ENCODE measurements around the gene TPRA1.
"Not testable (repeated sequence)": the region's sequence is repeated elsewhere in the genome, so short reads cannot be mapped to it uniquely, and the experiment has no call there.

The TPRA1 gene

DNA sequence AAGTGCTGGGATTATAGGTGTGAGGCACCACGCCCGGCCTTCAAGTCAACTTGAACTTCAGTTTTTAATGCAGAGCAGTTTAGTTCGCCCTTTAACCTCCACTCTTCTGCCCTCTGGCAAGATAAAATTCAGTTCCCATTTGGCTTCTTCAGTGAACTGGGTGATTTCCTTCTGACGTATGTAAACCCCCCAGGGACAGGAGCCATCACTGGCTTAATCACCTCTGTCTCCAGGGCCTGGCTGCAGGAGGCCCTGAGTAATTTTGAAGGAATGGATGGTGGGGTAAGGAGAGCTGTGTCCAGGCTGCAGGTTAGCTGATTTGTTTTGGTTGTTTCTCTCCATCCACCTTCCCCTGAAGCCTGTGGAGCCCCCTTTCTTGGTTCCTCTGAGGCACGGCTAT, 19.6 kb upstream of the TPRA1 start:
- no peak overlapping the region for H3K4me3 ChIP-seq (ENCODE audit: low read length)
- no peaks in the 10 kb centered on the region for H3K4me1 ChIP-seq (ENCODE audit: insufficient read depth, low read length)
- no peaks in the 10 kb centered on the region for H3K9me3 ChIP-seq (ENCODE audit: low read length)
- peaks cover 91% of the 10 kb centered on the region for H3K36me3 ChIP-seq (ENCODE audit: insufficient read depth, low read length)
- no peak overlapping the region for H2AFZ ChIP-seq (ENCODE audit: low read depth, low read length)
- H3K27me3 ChIP-seq (ENCODE audit: insufficient read depth, low read length) = no peaks in the 10 kb centered on the region

DNA sequence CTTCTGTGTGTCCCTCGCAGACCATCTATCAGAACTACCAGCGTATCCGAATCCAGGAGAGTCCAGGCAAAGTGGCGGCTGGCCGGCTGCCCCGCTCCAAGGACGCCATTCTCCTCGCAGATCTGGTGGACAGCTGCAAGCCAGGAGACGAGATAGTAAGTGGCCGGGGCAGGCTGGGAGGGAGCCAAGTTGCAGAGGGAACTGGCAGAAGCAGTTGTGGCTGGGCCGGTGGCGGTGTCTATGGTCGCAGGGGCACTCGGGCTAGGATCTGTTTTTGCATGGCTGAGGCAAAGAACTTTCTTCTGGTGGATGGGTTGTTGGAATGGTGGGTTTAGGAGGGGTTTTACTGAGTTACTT, 17.8 kb upstream of the TPRA1 start:
- no peaks in the 10 kb centered on the region for H3K4me1 ChIP-seq (ENCODE audit: insufficient read depth, low read length)
- peaks cover 90% of the 10 kb centered on the region for H3K36me3 ChIP-seq (ENCODE audit: insufficient read depth, low read length)
- H2AFZ ChIP-seq (ENCODE audit: low read depth, low read length) = no peak overlapping the region
- H3K9me3 ChIP-seq (ENCODE audit: low read length) = no peaks in the 10 kb centered on the region
- H3K27me3 ChIP-seq (ENCODE audit: insufficient read depth, low read length) = no peaks in the 10 kb centered on the region
- H3K4me3 ChIP-seq (ENCODE audit: low read length) = no peak overlapping the region

DNA sequence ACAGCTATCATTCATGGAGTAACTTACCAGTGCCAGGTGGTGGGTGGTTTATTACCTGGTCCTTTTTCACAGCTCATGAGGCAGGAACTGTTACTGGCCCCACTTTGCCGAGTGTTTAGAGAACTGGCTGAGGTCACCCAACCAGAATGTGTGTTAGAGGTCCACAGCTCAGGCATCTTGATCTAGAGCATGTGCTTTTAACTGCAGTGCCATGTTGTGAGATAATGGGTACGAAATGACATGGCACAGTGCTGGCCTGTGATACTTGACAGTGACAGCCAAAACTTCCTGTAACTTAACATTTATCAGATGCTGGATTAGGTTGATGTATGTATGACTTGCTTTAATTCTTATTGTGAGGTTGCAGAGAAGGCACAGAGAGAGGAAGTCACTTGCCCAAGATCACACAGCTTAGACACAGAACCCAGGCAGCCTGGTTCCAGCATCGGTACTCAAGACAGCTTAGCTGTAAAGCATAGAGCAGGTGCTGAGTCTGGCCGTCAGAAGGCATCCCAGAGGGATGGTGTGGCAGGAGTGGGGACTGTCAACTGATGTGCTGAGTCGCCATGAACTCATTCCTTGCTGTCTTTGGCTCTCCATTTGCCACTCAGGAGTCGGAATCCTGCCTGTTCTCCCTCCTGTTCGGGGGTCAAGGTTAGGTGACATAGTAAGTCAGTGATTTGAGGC, 17.3 kb upstream of the TPRA1 start:
- no peaks in the 10 kb centered on the region for H3K9me3 ChIP-seq (ENCODE audit: low read length)
- H3K27me3 ChIP-seq (ENCODE audit: insufficient read depth, low read length) = no peaks in the 10 kb centered on the region
- no peak overlapping the region for H3K4me3 ChIP-seq (ENCODE audit: low read length)
- no peak overlapping the region for H2AFZ ChIP-seq (ENCODE audit: low read depth, low read length)
- H3K4me1 ChIP-seq (ENCODE audit: insufficient read depth, low read length) = no peaks in the 10 kb centered on the region
- H3K36me3 ChIP-seq (ENCODE audit: insufficient read depth, low read length) = peaks cover 85% of the 10 kb centered on the region

DNA sequence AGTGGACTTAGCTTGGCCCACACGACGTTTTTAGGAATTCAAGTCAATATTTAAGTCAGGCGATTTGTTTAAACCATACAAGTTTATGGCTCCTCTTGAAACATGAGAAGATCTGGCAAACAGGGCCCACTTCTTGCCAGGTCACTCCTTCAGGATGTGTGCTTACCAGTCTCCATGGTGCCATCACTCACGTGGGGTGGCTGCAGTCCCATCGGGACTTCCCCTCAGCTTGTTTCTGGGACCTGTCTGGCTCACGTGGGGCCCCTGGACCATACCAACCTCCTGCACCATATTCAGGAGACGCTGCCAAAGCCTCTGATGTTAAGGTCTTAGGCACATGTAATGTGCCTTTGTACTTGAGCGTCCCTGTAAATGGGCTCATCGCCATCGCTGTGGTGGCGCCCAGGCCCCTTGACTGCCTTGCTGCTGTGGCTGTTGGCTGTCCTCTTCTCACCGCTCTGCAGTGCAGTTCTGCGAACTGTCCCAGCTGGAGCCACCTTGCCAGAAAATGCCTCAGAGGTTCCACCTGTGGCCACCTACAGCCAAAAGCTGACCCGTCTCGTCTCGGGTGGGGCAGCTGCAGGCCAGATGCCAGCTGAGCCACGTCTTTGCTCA, 16.6 kb upstream of the TPRA1 start:
- H3K4me1 ChIP-seq (ENCODE audit: insufficient read depth, low read length) = no peaks in the 10 kb centered on the region
- H3K27me3 ChIP-seq (ENCODE audit: insufficient read depth, low read length) = no peaks in the 10 kb centered on the region
- H2AFZ ChIP-seq (ENCODE audit: low read depth, low read length) = no peak overlapping the region
- no peak overlapping the region for H3K4me3 ChIP-seq (ENCODE audit: low read length)
- no peaks in the 10 kb centered on the region for H3K9me3 ChIP-seq (ENCODE audit: low read length)
- H3K36me3 ChIP-seq (ENCODE audit: insufficient read depth, low read length) = peaks cover 83% of the 10 kb centered on the region

DNA sequence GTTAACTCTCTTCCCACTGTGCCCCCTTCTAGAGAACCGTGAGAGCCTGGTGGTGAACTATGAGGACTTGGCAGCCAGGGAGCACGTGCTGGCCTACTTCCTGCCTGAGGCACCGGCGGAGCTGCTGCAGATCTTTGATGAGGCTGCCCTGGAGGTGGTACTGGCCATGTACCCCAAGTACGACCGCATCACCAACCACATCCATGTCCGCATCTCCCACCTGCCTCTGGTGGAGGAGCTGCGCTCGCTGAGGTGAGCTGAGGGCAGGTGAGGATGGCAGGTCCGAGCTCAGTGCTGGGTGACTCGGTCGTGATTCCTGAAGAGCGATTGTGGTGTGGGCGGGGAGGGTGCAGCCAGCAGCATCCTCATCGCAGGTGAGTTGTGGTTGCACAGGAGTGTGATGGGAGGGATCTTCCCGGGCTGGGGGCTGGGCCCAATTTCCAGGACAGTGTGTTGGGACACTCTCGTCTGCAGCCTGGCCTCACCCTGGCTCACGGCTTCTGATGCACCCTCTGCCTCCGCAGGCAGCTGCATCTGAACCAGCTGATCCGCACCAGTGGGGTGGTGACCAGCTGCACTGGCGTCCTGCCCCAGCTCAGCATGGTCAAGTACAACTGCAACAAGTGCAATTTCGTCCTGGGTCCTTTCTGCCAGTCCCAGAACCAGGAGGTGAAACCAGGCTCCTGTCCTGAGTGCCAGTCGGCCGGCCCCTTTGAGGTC, 15.7 kb upstream of the TPRA1 start:
- H3K36me3 ChIP-seq (ENCODE audit: insufficient read depth, low read length) = peaks cover 86% of the 10 kb centered on the region
- H3K4me1 ChIP-seq (ENCODE audit: insufficient read depth, low read length) = no peaks in the 10 kb centered on the region
- no peak overlapping the region for H2AFZ ChIP-seq (ENCODE audit: low read depth, low read length)
- no peak overlapping the region for H3K4me3 ChIP-seq (ENCODE audit: low read length)
- no peaks in the 10 kb centered on the region for H3K9me3 ChIP-seq (ENCODE audit: low read length)
- no peaks in the 10 kb centered on the region for H3K27me3 ChIP-seq (ENCODE audit: insufficient read depth, low read length)

DNA sequence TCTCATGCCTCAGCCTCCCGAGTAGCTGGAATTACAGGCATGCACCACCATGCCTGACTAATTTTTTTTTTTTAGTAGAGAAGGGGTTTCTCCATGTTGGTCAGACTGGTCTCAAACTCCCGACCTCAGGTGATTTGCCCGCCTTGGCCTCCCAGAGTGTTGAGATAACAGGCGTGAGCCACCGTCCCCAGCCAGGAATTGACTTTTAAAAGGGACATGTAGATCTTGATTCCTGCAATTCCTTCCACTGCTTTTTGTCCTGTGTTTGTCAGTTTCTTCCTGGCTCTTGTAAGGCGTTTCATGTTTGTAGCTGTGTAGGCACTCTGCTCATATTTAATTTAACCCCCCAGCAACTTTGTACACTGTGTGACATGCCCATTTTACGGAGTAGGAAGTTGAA, 15.0 kb upstream of the TPRA1 start:
- H3K4me1 ChIP-seq (ENCODE audit: insufficient read depth, low read length); H2AFZ ChIP-seq (ENCODE audit: low read depth, low read length); H3K4me3 ChIP-seq (ENCODE audit: low read length); H3K9me3 ChIP-seq (ENCODE audit: low read length); H3K27me3 ChIP-seq (ENCODE audit: insufficient read depth, low read length): not testable (repeated sequence)
- H3K36me3 ChIP-seq (ENCODE audit: insufficient read depth, low read length) = peaks cover 86% of the 10 kb centered on the region

DNA sequence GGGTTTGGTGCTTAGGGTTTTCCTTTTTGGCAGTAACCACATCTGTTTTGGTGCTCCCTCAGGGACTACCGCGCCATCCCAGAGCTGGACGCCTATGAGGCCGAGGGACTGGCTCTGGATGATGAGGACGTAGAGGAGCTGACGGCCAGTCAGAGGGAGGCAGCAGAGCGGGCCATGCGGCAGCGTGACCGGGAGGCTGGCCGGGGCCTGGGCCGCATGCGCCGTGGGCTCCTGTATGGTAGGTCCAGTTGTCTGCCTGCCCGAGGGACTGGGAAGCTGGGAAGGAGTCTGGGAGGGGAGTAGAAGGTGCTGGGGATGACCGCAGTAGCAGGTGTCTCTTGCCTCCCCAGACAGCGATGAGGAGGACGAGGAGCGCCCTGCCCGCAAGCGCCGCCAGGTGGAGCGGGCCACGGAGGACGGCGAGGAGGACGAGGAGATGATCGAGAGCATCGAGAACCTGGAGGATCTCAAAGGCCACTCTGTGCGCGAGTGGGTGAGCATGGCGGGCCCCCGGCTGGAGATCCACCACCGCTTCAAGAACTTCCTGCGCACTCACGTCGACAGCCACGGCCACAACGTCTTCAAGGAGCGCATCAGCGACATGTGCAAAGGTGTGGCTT, 14.1 kb upstream of the TPRA1 start:
- peaks cover 88% of the 10 kb centered on the region for H3K36me3 ChIP-seq (ENCODE audit: insufficient read depth, low read length)
- H3K4me1 ChIP-seq (ENCODE audit: insufficient read depth, low read length) = peaks cover 10% of the 10 kb centered on the region
- no peak overlapping the region for H2AFZ ChIP-seq (ENCODE audit: low read depth, low read length)
- H3K9me3 ChIP-seq (ENCODE audit: low read length) = no peaks in the 10 kb centered on the region
- no peaks in the 10 kb centered on the region for H3K27me3 ChIP-seq (ENCODE audit: insufficient read depth, low read length)
- no peak overlapping the region for H3K4me3 ChIP-seq (ENCODE audit: low read length)

DNA sequence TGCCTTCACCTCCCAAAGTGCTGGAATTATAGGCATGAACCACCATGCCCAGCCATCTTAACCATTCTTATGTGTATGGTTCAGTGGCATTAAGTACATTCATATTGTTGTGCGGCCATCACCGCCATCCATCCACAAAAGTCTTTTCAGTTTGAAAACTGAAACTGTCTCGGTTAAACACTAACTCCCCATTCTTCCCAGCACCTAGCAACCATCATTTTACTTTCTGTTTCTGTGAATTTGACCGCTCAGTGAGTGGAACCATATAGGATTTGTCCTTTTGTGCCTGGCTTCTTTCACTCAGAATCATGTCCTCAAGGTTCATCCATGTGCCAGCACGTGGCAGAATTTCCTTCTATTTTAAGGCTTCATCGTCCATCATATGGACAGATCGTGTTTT, 13.5 kb upstream of the TPRA1 start:
- Histone ChIP-seq H3K4me1 (ENCODE audit: insufficient read depth, low read length) (peaks cover 16% of the 10 kb centered on the region), H2AFZ (ENCODE audit: low read depth, low read length) (no peak overlapping the region), H3K36me3 (ENCODE audit: insufficient read depth, low read length) (peaks cover 86% of the 10 kb centered on the region), H3K27me3 (ENCODE audit: insufficient read depth, low read length) (no peaks in the 10 kb centered on the region), H3K4me3 (ENCODE audit: low read length) (no peak overlapping the region), H3K9me3 (ENCODE audit: low read length) (no peaks in the 10 kb centered on the region)

DNA sequence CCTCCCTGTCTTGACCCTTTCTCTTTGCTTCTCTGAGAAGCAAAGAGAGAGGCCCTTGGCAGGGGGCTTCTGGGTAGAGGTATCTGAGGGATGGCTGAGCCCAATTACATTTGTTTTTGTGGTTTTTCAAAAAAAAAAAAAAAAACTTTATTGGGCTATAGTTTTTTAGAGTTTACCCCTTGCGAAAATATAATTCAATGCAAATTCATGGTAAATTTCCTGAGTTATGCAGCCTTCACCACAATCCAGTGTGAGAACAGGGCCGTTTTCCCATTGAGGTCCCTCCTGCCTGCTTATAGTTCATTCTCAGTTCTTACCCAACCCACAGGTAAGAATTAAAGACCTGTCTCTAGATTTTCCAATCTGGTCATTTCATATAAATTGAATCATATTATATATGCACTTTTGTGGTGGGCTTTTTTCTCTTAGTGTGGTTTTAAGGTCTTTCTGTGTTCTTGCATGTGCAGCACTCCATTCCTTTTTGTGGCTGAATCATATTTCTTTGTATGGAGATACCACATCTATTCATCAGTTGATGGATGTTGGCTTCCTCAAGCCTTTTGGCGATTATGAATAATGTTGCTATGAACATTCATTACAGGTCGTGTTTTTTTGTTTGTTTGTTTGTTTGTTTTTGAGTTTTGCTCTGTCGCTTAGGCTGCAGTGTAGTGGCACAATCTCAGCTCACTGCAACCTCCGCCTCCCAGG, 10.4 kb upstream of the TPRA1 start:
- H2AFZ ChIP-seq (ENCODE audit: low read depth, low read length) = no peak overlapping the region
- H3K4me1 ChIP-seq (ENCODE audit: insufficient read depth, low read length) = peaks cover 20% of the 10 kb centered on the region
- no peaks in the 10 kb centered on the region for H3K27me3 ChIP-seq (ENCODE audit: insufficient read depth, low read length)
- H3K9me3 ChIP-seq (ENCODE audit: low read length) = no peaks in the 10 kb centered on the region
- H3K36me3 ChIP-seq (ENCODE audit: insufficient read depth, low read length) = peaks cover 54% of the 10 kb centered on the region
- H3K4me3 ChIP-seq (ENCODE audit: low read length) = no peak overlapping the region

DNA sequence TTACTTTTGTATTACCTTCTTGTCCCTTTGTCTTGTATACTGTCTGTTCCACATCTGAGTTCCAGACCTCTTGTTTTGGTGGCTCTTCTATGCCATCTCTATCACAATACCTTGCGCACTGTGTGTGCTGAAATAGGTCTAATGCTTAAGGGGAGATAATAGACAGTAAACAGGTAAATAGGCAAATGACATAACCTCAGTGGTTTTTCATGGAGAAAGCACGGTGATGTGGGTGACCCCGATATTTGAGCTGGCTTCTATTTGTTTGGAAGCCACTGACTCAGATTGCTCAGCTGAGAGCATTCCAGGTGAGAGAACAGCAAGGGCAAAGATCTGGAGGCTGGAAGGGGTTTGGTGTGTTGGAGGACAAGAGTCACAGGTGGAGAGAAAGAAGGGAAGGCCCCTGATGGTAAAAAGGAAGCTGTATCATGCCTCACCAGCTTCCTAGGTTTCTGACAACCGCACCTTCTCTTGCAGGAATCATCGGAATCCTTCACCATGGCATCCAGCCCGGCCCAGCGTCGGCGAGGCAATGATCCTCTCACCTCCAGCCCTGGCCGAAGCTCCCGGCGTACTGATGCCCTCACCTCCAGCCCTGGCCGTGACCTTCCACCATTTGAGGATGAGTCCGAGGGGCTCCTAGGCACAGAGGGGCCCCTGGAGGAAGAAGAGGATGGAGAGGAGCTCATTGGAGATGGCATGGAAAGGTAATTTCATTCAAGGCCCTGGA, 8.5 kb upstream of the TPRA1 start:
- H2AFZ ChIP-seq (ENCODE audit: low read depth, low read length) = no peak overlapping the region
- H3K27me3 ChIP-seq (ENCODE audit: insufficient read depth, low read length) = no peaks in the 10 kb centered on the region
- no peaks in the 10 kb centered on the region for H3K9me3 ChIP-seq (ENCODE audit: low read length)
- peak overlapping the region; percentile 68 for H3K4me3 ChIP-seq (ENCODE audit: low read length)
- peaks cover 20% of the 10 kb centered on the region for H3K4me1 ChIP-seq (ENCODE audit: insufficient read depth, low read length)
- peaks cover 38% of the 10 kb centered on the region for H3K36me3 ChIP-seq (ENCODE audit: insufficient read depth, low read length)

DNA sequence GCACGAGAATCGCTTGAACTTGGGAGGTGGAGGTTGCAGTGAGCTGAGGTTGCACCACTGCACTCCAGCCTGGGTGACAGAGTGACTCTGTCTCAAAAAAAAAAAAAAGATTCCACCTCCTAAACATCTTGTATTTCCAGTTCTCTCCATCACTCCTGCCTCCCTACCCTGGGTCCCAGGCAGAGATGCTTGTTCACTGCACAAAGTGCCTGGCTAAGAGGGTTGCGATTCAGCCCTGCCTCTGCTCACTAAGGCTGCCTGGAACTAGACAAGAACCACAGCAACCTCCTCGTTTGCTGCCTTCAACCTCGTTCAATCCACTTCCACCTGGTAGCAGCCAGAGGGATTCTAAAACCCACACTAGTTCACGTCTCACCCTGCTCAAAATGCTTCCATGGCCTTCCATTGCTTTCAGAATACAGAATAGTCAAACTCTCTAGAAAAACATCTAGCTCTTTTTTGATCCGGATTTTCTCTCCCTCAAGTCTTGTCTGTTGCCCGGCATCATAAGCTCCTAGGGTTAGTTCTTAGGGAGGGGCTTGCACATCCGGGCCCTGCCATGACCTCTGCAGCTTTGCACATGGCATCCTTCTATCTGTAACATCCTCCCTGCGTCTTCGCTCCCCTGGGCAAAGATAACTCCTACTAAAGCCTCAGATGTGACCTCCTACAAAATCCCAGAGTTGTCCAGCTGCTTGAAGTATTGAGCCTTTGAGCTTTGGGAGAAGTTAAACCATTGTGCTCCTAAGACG, 6.7 kb upstream of the TPRA1 start:
- Histone ChIP-seq H3K27me3 (ENCODE audit: insufficient read depth, low read length) (no peaks in the 10 kb centered on the region), H3K36me3 (ENCODE audit: insufficient read depth, low read length) (peaks cover 27% of the 10 kb centered on the region), H3K4me1 (ENCODE audit: insufficient read depth, low read length) (peaks cover 20% of the 10 kb centered on the region), H3K9me3 (ENCODE audit: low read length) (no peaks in the 10 kb centered on the region), H2AFZ (ENCODE audit: low read depth, low read length) (no peak overlapping the region), H3K4me3 (ENCODE audit: low read length) (no peak overlapping the region)

DNA sequence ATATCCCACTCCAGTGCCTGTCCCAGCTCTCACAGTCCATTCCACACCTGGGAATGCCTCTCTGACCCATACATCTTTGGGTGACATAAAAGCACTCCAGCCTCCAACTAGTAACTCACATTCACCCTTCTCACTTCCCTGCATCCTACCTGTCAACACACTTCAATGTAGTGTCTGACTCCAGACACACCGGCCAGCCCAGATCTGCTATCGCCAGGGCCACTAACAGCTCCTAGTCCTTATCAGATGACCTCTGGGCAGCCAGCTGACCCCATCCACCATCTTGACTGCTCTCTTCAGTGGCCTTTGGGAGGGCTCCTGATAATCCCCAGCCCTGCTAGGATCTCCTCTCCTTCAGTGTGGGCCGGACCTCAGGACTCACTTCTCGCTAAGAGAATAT, 4.8 kb upstream of the TPRA1 start:
- H3K36me3 ChIP-seq (ENCODE audit: insufficient read depth, low read length) = peaks cover 10% of the 10 kb centered on the region
- no peaks in the 10 kb centered on the region for H3K9me3 ChIP-seq (ENCODE audit: low read length)
- H3K4me3 ChIP-seq (ENCODE audit: low read length) = no peak overlapping the region
- no peaks in the 10 kb centered on the region for H3K27me3 ChIP-seq (ENCODE audit: insufficient read depth, low read length)
- peaks cover 23% of the 10 kb centered on the region for H3K4me1 ChIP-seq (ENCODE audit: insufficient read depth, low read length)
- H2AFZ ChIP-seq (ENCODE audit: low read depth, low read length) = no peak overlapping the region
